T-helper 2 cell treated with Interferon-gamma antibody and Interleukin-4, amounts not matched to agents 100 ng/mL and 5 ng/mL, for 36 hours (primary cell): ENCODE results near the gene VN1R5. TPM values are rescaled to one million over a fixed set of nuclear protein-coding genes. Genes with fewer than 3 reads are reported as not detected.

Source experiments
- intact Hi-C: fragments of 100-400 bp; cut with micrococcal nuclease; formaldehyde crosslinking; loops from one replicate; pipeline ENCODE4 v1.15.1; 2023
- total RNA-seq: library from RNA; stranded (reverse); gene quantifications from 2 replicates; pipeline ENCODE4 v1.2.3, GENCODE V29; 2022

VN1R5 gene
- total RNA-seq, 1 donor from 2014 or later, result not detected

DNA sequence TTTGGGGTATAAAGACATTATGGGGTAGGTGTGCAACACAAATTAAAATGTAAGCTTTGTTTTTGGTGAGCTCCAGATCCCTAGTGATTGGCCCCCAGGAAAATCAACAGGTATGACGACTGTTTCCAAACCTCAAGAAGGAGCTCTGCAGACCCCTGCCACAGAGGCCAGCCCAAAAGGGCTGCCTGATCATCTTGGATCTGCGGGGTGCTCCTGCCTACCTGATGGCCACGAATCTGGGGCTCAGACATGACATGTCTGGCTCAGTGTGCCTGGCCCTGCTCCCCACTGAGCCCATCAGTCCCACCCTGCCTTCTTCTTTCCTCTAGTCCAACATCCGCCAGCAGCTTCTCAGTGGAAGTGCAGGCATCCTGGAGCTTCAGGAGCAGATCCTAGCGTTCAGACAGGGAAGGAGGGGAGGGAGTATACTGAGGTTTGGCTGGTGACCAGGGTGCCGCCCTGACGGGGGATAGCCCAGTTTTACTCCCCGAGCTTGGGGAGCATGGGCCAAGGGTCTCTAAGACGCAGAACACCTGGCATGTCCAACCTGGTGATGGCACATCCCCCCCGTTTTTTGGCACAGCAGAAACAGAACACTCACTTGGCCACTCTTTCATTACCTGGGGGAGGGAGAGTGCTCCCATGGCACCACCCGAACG is 44.0 kb downstream of the VN1R5 start:
- intact Hi-C loops, result no loop called here

- intact Hi-C loops, result no loop called here
These were observed 44.8 kb downstream of the VN1R5 start for GRCh38 chr1:247300491-247301175.

DNA sequence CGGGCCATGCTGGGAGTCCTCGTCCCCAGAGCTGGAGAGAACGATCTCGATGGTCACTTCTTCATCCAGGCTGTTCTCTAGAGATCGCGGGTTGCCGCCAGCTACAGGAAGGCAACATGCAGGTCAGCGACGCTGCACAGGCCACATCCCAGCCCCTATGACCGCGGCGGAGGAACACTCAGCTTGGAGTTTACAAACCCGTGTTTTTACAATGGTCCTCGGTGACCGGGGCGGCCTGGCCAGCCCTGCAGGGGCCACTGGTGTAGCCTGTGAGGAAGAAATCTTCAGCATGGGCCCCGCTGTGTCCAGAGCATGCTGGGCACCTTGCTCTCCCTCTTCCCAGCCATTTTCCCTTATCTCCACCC is 45.3 kb downstream of the VN1R5 start:
- intact Hi-C loops, result no loop called here

DNA sequence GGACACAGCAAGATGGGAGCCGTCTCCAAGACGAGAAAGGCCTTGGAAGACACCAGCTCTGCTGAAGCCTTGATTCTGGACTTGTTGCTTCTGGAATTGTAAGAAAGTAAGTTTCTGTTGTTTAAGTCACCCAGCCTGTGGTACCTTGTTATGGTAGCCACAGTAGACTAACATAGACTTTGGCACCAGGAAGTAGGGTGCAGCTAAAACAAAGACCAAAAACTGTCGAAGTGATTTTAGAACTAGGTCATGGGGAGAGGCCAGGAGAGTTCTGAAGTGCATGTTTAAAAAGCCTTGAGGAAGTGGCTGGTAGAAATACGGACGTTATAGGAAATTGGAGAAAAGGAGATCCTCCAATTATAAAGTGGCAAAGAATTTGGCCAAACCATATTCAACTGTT is 47.3 kb downstream of the VN1R5 start:
- intact Hi-C loops, result no loop called here

DNA sequence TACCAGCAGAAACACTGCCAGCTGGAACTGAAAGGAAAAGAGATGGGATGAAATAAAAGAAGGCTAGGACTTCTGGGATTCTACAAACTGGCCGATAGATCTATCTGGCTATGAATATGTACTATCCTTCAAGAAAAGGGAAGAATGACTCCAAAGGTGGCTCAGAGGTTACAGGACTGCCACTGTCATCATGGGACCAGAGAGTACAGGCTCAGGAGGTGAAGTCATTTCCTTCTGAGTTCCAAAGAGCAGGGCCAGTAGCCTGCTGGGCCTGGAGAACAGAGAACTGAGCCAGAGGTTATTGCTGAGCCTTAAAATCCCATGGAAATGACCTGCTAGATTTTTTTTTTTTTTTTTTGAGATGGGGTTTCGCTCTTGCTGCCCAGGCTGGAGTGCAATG is 48.2 kb downstream of the VN1R5 start:
- intact Hi-C loops, result no loop called here

Other genes starting within 250 kb of the VN1R5 start
- gene ZNF695, start 248.0 kb upstream of the VN1R5 start, total RNA-seq, result 0.48 and 0.95 TPM in 2 replicates
- gene ZNF670, start 177.3 kb upstream of the VN1R5 start, total RNA-seq, result 2.0 and 2.2 TPM in 2 replicates
- 9.2 and 9.7 TPM in 2 replicates for gene ZNF669, start 151.7 kb upstream of the VN1R5 start, total RNA-seq
- gene ZNF124, start 84.1 kb upstream of the VN1R5 start, total RNA-seq, result 18.8 and 20.4 TPM in 2 replicates
- gene ZNF496, start 75.8 kb downstream of the VN1R5 start, total RNA-seq, result 8.2 and 10.1 TPM in 2 replicates
- gene NLRP3, start 160.1 kb downstream of the VN1R5 start, total RNA-seq, result 0.18 and 0.57 TPM in 2 replicates
- not detected in 2 replicates for gene OR2B11, start 202.0 kb downstream of the VN1R5 start, total RNA-seq